HG03045 (cell line): ENCODE measurements around the gene SEC62.
"Not testable (repeated sequence)": the region's sequence is repeated elsewhere in the genome, so short reads cannot be mapped to it uniquely, and the experiment has no call there.

Source experiments
- ATAC-seq: cut with Tn5 transposase; IDR thresholded peaks from one replicate; pipeline ENCODE4 v1.9.1; 2021; ENCODE audit warnings: mild to moderate bottlenecking, moderate library complexity; ENCODE audit not compliant: unreplicated experiment

Gene SEC62

DNA sequence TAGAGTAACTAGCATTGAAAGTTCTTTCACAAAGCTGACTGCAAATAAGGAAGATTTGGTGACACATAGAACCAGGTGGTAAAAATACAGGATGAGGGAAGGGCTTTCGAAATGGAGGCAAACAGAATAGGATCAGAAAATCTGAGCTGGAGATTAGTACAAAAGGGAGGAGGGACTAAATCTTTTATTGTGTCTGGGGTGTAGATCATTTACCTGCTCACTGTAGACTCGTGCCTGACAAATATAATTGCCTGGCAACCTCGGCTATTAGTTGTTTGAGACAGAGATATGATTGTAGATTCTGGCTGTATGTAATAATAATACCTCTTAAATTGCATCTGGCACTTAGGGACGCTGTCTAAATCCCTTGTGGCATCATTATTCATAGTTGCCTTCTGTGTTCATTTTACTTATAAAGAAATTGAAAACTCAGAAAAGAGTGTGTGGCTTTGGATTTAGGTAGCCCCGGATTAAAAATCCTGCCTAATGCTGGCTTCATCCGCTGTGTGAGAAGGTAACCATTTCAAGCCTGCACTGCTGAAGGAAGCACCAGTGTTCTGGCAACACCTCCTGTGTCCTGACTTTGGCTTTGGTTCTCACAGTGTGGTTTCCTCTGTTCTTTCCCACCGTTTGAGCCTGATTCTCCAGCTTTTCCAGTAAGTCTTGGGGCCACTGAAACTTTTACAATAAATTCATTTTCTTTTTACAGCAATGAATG is 46.2 kb downstream of the SEC62 start:
- no peak for ATAC-seq

DNA sequence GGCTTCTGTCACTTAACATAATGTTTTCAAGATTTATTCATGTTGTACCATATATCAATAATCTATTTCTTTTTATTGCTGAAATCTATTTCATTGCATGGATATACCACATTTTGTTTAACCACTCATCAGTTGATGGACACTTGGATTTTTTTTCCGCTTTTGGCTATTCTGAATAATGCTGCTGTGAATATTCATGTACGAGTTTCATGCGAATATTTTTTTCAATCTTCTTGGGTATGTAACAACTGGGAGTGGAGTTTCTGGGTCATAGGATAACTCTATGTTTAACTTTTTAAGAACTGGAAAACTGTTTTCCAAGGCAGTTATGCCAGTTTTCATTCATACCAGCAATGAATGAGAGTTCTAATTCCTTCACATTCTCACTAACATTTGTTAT is 49.5 kb downstream of the SEC62 start:
- ATAC-seq = no peak

DNA sequence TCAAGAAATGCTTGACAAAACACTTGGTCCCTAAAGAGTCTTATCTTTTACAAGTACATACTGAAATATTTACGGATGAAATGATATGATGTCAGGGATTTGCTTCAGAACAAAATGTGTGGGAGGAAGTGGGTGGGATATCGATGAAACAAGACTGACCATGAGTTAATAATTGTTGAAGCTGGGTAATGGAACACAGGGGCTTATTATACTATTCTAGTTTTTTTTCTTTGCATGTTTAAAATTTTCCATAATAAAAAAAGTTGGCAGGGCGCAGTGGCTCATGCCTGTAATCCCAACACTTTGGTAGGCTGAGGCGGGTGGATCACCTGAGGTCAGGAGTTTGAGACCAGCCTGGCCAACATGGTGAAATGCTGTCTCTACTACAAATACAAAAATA is 52.7 kb downstream of the SEC62 start:
- not testable (repeated sequence) for ATAC-seq

DNA sequence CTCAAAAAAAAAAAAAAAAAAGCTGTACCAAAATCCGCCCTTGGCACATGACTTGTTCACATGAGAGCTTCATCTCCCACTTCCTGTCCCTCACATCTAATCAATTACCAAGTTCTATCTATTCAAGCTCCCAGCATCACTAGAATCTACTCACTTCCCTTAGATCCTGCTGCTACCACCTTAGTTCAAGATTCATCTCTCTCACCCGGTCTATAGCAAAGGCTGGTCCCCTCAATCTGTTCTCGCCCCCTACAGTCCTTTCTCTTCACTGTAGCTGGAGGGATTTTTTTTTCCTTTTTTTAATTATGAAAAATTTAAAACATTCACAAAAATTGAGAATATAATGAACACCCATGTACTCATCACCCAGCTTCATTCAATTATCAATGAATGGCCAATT is 54.5 kb downstream of the SEC62 start:
- no peak for ATAC-seq

DNA sequence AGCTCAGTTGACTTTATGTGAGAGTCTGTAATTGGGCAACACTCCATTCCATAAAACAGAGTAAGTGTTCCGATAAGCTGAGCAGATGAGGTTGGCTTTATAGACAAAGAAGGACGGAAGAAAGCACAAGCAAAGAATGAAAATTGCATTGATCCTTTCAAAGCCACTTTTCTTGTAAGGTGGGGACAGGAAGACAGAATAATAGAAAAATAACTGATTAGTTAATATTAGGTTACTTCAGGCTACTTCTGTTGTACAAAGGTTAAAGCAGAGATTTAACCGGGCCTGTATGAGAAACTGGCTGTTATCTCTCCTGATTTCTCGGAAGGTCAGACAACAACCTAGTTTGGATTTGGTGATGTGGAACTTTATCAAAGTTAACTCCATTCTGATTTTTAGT is 55.7 kb downstream of the SEC62 start:
- ATAC-seq = no peak

DNA sequence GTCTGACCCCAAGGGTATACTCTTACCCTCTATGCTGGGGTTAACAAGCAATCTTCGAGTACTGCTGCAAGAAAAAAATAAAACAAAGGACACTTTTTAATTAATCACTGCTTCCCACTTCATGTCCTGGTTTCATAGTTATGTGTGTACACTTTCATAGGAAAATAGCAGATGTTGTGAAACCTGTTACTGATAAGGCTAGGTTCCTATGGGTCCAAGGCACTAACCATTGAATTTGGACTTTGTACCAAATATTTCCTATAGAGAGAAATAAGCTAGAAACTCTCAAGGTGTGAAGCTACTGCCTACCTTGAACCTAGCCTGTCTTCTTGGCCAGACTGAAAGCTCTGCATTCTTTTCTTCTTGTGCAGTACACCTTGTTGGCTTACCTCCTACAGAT is 56.6 kb downstream of the SEC62 start:
- ATAC-seq = no peak

DNA sequence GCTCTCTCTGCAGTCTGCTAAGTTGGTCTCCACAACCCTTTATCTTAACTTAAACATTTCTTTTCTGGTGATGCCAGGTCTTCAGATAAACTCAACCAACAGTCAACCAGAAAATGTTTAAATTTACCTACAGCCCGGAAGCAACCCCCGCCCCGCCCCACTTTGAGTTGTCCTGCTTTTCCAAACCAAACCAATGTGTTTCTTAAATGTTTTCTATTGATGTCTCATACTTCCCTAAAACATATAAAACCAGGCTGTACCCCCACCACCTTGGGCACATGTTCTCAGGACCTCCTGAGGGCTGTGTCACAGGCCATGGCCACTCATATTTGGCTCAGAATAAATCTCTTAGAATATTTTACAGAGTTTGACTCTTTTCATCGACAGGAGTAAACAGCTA is 58.0 kb downstream of the SEC62 start:
- ATAC-seq = no peak

DNA sequence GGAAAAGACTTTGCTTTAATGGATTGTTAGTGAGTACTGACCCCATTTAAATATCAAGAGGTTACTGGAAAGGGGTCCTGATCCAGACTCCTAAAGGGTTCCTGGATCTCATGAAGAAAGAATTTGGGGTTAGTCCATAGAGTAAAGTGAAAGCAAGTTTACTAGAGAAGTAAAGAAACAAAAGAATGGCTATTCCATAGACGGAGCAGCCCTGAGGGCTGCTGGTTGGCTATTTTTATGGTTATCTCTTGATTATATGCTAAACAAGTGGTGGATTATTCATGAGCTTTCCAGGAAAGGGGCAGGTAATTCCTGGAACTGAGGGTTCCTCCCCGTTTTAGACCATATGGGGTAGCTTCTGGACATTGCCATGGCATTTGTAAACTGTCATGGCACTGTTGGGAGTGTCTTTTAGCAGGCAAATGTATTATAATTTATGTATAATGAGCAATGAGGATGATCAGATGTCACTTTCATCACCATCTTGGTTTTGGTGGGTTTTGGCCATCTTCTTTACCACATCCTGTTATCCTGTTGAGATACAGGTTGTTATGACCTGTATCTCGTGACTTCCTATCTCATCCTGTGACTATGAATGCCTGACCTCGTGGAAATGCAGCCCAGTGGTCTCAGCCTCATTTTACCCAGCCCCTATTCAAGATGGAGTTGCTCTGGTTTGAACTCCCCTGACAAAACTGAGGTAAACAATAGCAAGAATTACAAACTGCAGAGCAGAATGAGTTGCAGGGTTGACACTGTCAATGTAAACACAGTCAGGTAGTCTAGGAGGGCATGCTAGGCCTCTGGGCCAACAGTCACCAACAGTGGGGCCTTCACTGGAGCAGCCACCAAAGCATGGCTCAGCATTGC is 60.9 kb downstream of the SEC62 start:
- no peak for ATAC-seq

DNA sequence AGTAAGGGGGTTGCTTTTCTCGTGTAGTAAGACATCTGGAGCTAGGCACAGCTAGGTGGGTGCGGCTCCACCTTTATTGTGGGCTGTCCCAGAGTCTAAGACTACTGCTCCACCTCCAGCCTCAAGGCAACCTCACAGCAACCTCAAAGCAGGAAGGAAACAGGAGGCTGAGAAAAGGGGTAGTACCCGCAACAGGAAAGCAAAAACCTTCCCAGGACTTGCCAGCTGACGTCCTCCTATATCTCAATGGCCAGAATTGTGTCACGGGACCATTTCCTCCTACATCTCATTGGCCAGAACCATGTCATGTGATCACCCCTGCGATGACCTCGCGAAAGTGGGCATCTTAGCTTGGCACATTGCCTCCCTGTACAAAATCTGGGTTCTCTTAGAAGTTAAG is 66.9 kb downstream of the SEC62 start:
- no peak for ATAC-seq

DNA sequence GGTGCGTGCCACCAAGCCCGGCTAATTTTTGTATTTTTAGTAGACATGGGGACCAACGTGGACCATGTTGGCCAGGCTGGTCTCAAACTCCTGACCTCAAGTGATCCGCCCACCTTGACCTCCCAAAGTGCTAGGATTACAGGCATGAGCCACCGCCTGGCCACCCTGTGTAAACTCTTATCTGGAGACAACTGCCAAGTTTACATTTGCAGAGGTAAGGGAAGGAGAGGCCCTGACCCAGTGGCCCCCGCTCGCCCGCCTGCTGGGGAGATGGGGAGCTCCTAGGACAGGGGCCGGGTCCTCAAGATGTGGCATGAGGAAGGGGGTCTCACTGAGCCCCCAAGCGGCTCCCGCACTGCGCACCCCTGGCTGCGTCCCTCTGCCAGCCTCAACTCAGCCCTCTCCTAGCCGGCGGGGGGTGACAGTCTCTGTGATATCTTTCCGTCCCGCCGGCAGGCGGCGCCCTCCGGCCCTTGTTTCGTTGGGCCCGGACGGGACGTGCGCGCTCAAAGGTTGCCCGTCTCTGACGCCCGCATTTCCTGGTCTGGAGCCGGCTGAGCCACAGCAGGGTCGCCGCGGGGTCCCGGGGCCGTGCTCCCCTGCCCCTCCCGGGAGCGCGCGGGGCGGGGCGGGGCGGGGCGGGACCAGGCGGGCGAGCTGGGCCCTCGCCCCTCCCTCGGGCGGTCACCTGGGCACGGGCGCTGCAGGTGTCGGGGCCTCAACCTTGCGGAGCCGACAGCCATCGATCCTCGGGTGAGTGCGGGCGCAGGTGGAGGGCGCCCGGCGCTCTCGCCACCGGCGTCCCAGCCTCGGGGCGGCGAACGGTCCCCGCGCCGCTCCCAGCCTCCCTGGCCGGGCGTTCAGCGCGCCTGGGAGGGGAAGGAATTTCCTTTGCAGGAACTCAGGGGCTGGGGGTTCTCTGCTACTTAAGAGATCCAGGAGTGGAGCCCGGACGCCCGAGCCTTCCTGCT is 71.1 kb downstream of the SEC62 start, which contains the start of gene GPR160:
Gene GPR160 (plus strand): TSS at position 533 of the 971 bp plus-strand sequence. CDS start 45,978 bp downstream, outside the sequence.
- peak; percentile 88 for ATAC-seq

DNA sequence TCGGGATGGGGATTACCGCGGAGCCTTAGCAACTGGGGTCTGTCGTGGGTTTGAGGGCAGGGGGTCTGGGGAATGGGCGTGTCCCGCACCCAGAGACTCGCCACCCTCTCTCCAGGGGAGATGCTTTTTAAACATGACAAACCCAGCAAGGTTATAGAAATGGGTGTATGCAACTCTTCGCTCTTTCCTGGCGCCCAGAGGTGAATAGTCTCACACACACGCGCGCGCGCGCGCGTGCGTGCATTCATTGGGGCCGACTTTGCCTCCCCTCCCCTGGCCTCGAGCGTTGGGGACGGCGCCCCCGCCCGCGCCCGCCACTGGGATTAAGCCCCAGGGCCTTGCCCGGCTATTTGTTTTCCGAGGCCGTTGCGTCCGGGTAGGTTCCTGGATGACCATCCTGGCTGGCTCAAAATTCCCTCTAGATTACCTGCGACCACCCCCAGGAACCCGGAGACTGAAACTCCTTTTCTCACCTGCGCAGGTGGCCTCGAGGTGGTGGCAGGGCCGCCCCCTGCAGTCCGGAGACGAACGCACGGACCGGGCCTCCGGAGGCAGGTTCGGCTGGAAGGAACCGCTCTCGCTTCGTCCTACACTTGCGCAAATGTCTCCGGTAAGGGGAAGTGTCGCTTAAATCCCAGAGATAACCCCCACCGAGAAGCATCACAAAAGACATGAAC is 72.0 kb downstream of the SEC62 start:
- ATAC-seq = peak; percentile 11

DNA sequence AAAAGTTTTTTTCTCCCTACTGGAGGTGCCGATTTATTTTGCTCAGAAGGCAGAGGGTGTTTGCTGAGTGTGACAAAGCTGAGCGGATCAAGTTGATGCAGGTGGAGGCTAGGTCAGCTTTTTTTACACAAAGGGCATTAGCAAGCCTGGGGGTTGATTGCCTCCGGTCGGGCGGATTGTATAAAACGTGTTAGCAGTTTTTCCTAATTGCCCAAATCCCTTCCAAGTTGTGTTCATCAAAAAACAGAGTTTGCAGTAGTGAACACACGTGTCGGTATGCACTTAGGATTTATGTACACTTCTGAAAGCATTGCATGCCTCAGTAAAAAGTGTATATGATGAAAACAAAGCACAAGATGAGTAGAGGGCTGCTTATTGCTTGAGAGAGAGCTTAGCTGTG is 73.8 kb downstream of the SEC62 start:
- no peak for ATAC-seq

DNA sequence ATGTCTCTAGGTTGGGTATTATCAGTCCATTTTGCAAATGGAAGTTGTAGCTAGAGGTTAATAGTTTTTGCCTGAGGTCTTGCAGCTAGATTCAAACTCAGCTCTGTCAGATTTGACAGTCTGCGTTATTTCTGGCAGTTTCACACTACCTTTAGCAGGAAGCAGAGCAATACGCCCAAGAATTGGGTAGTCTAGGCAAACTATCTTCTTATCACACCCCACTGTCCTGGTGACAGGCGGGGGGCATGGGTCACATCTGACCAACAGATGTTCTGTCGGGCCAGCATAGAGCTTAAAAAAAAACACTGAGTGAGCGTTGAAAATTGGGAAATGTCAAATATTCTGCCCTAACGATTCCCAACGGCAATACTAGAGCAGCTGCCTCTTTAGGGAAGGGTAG is 76.9 kb downstream of the SEC62 start:
- ATAC-seq = no peak

DNA sequence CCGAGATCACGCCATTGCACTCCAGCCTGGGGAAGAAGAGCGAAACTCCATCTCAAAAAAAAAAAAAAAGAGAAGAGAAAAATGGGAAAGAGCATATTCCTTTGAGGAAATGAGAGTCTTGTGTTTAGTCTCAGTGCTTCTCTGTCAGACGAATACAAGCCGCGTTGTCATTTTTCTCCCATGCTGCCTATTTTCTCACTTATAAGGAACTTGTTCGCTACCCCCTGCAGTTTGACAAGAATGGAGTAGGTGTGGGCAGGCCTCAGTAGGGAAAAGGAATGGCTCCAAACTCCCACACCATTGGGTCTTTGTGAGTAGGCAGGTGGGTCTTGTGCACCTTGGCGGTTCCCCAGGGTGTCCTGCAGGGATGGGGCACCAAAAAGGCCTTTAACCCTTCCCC is 77.7 kb downstream of the SEC62 start:
- no peak for ATAC-seq

DNA sequence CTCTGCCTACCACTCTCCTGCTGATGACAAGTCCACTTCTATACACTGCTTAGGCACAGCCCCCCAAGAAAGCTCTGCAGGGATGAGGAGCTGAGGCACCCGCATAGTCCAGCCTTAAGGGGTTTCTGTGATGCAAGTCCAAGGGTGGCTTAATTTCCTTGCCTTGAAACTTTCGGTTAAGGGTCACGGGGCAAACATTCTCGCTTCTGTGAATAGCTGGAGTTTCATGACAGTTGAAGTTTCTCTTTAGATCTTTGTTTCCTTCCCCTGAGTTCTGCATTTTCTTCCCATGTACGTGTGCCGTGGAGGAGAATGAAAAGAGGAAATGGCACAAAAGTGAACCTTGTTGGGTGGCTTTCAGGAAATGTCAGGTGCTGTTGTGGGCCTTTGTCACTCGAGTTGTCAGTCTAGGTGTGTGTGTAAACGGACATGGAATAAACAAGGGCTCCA is 78.2 kb downstream of the SEC62 start:
- ATAC-seq = peak; percentile 73

DNA sequence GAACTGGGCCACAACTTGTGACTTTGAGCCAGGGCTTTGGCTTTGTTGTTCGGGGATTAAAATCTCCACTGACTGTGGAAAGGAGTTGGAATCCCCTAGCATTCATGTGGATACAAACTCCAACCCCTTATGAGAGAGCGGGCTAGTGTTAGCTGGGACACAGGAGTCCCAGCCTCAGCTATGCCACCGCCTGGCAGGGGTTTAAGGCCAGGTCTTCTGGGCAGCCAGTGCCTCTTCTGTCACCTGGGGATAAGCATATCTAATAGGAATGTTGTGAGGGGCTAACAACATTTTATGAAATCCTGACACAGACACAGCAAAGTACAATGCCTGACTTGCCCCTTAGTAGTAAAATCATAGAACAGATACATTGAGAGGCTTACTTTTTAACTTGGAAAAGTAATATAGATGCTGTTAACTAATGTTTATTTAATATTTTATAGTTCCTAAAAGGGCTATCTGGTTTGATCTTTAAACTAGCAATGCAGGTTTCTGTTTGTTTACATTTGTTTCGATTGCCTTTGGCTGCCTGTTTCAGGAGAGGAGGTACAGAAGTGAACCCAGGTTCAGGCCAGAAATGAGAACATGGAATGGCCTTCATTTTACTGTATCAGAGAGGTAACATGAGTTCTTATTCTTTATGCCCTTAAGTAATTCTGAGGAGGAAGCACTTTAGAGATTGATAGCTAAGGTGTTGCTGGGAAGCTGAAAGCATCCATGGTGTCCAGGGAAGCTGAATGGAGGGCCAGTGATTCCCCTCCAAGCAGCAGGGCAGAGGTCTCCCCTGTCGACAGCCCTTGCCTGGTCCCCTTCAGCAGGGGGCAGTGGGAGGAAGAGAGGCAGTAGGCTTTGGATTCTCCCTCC is 79.9 kb downstream of the SEC62 start:
- ATAC-seq = no peak

DNA sequence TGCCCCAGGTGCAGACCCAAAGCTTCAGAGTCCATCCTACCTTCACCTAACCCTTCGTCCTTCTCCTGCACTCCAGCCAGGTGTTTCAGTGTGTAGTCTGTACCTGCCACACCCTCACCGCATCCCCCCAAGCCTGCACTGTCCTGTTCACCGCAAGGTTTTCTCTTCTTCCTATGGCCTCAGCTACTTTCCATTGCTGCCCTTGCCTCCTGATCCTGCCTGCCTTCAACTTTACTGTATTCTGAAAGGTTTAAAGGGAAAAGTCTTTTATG is 80.5 kb downstream of the SEC62 start:
- no peak for ATAC-seq
